ENCODE results near the gene INSM1. TPM values are rescaled to one million over a fixed set of nuclear protein-coding genes. Genes with fewer than 3 reads are reported as not detected.

Gene INSM1
- total RNA-seq, 2 experiments from 2014 or later = 0.25 to 0.38 TPM

DNA sequence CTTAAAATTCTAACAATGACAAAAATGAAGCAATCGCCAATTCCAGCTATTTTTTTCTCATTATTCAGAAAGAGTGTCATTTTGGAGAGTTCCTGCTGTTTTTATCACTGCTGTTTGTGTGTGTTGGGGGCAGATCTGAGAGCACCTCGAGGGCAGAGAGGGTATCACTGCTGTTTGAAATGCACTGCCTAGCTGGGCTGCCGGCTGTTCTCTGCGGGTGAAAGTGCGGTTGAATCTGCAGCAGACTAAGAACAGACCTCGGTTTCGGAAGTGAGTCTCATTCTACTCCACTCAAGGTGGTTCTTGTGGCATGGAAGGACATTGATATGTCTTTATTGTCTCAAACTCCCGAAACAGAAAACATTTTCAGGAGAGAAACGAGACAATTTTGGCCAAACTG, 18.3 kb downstream of the INSM1 start:
- H3K4me3 Mint-ChIP-seq = no peak overlapping the region
- intact Hi-C loops (cut with micrococcal nuclease) = no loop called here
- H3K4me1 Mint-ChIP-seq (ENCODE audit: low read depth) = no peaks in the 10 kb centered on the region
- no peaks in the 10 kb centered on the region for H3K27me3 Mint-ChIP-seq (ENCODE audit: low read depth)
- no peak for DNase-seq
- CTCF ChIA-PET = no interaction called here
- H3K9me3 Mint-ChIP-seq = no peaks in the 10 kb centered on the region
- no peak overlapping the region for H3K27ac Mint-ChIP-seq
- H3K36me3 Mint-ChIP-seq (ENCODE audit: low read depth) = peaks cover 2% of the 10 kb centered on the region

- CTCF ChIA-PET = interaction anchor here (0.5 to 1.1 kb wide), 2 partner anchors 12 to 101 kb away, joined by 3 to 4 read pairs; no protein-coding TSS in a partner anchor
- intact Hi-C loops (cut with micrococcal nuclease) = no loop called here
These were observed 22.5 kb downstream of the INSM1 start for GRCh38 chr20:20390393-20390792.

DNA sequence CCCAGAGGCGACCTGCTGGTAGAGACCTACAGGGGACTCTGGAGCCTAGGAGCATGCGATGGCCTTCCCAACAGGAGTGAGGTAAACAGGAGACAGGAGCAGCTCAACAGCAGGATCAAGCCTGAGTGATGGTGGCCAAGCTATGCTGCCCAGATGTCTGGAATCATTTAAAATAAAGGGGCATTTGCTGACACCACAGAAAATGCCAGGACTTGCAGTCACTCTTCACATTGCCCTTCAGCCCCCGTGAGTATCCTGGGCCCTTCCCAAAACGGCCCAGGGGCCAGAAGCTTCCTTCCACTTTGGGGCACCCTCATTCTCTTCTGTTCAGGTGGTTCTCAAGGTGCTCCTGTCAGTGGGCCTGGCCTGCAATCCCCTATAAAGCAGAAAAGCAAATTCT, 23.2 kb downstream of the INSM1 start:
- Mint-ChIP-seq H3K4me1 (ENCODE audit: low read depth) (no peaks in the 10 kb centered on the region), H3K27me3 (ENCODE audit: low read depth) (no peaks in the 10 kb centered on the region), H3K27ac (no peak overlapping the region), H3K4me3 (no peak overlapping the region), H3K9me3 (no peaks in the 10 kb centered on the region), H3K36me3 (ENCODE audit: low read depth) (peaks cover 6% of the 10 kb centered on the region)
- DNase-seq = no peak
- intact Hi-C loops (cut with micrococcal nuclease) = no loop called here
- CTCF ChIA-PET = interaction anchor here (1.1 kb wide), 1 partner anchor 11 kb away, joined by 3 read pairs; no protein-coding TSS in a partner anchor

More at GRCh38 chr20:20390393-20390792, 22.5 kb downstream of the INSM1 start:
- Mint-ChIP-seq H3K9me3 (no peaks in the 10 kb centered on the region), H3K27ac (no peak overlapping the region), H3K27me3 (ENCODE audit: low read depth) (no peaks in the 10 kb centered on the region), H3K36me3 (ENCODE audit: low read depth) (peaks cover 5% of the 10 kb centered on the region), H3K4me1 (ENCODE audit: low read depth) (no peaks in the 10 kb centered on the region), H3K4me3 (no peak overlapping the region)
- no peak for DNase-seq

DNA sequence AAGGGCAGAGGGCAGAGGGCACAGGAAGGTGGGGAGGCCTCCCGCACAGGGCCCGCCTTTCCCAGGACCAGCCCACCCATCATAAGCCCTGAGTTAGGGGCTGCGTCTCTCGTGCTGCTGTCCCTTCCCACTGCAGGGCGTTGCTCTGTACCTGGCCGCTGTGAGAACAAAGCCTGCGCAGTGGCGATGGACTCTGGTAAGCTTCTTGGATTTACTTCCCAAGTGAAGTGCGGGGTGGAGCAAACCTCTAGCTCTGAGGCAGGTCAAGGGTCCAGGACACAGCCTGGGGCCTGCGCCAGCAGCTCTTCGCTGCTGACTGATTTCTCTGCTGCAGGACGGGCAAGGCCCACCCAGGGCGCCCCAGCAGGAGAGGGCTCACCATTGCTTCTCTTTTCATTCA, 23.9 kb downstream of the INSM1 start:
- H3K27ac Mint-ChIP-seq = no peak overlapping the region

DNA sequence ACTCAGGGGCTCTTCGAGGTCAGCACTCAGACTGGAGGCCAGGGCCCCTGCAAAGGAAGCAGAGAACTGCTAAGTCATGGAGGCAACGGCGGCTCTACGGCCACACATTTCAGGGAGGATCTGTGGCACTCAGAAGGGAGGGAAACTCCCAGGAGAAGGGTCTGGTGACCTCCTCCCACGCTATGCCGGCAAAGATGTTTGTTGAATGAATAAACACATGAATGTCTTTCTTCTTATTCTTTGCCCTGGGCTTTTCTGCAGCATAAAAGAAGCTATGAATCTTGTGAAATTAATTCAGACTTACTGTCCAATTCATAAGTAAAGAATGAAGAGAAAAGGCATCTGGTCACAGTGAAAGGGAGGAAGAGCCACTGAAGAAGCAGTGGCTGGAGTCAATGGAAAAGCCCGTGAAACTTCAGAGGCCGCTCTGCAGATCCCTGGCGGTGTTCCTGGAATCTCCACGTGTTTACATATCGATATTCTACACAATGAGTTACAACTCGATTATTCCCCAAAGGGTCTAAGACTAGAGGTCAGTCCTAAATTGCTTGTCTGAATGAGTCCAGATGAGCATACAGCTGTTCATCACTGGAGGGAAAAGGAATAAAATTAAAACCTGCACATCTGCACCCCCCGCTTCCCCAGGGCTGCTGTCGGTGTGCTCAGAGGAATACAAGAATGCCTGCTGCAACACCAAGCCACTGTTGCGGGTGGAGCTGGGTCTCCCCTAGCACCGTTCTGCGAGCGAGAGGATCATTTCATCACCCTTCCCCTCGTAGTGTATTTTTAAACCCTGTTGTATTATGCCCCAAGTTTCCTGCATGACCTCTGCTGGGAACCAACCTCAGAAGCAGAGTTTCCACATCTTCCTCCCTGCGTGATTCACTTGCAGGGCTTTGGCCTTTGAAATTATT, 25.6 kb downstream of the INSM1 start:
- H3K36me3 Mint-ChIP-seq (ENCODE audit: low read depth) = peaks cover 6% of the 10 kb centered on the region
- peak overlapping the region; percentile 12 for H3K27ac Mint-ChIP-seq
- intact Hi-C loops (cut with micrococcal nuclease) = no loop called here
- no peak for DNase-seq
- H3K4me3 Mint-ChIP-seq = no peak overlapping the region
- H3K27me3 Mint-ChIP-seq (ENCODE audit: low read depth) = no peaks in the 10 kb centered on the region
- H3K9me3 Mint-ChIP-seq = no peaks in the 10 kb centered on the region
- no peaks in the 10 kb centered on the region for H3K4me1 Mint-ChIP-seq (ENCODE audit: low read depth)
- CTCF ChIA-PET = no interaction called here

More for the DNA sequence above, 23.9 kb downstream of the INSM1 start:
- intact Hi-C loops (cut with micrococcal nuclease) = no loop called here
- Mint-ChIP-seq H3K9me3 (no peaks in the 10 kb centered on the region), H3K4me3 (no peak overlapping the region), H3K27me3 (ENCODE audit: low read depth) (no peaks in the 10 kb centered on the region), H3K4me1 (ENCODE audit: low read depth) (no peaks in the 10 kb centered on the region), H3K36me3 (ENCODE audit: low read depth) (peaks cover 6% of the 10 kb centered on the region)
- DNase-seq = no peak
- CTCF ChIA-PET = no interaction called here

GRCh38 chr20:20395087-20395486, 27.2 kb downstream of the INSM1 start:
- H3K9me3 Mint-ChIP-seq = no peaks in the 10 kb centered on the region
- CTCF ChIA-PET = no interaction called here
- H3K27me3 Mint-ChIP-seq (ENCODE audit: low read depth) = no peaks in the 10 kb centered on the region
- H3K36me3 Mint-ChIP-seq (ENCODE audit: low read depth) = peaks cover 7% of the 10 kb centered on the region
- no peaks in the 10 kb centered on the region for H3K4me1 Mint-ChIP-seq (ENCODE audit: low read depth)
- no peak overlapping the region for H3K27ac Mint-ChIP-seq
- no peak for DNase-seq
- intact Hi-C loops (cut with micrococcal nuclease) = no loop called here
- no peak overlapping the region for H3K4me3 Mint-ChIP-seq

- no peak for DNase-seq
- intact Hi-C loops (cut with micrococcal nuclease) = no loop called here
- no peak overlapping the region for H3K27ac Mint-ChIP-seq
- no peaks in the 10 kb centered on the region for H3K4me1 Mint-ChIP-seq (ENCODE audit: low read depth)
- H3K36me3 Mint-ChIP-seq (ENCODE audit: low read depth) = peaks cover 9% of the 10 kb centered on the region
- no peaks in the 10 kb centered on the region for H3K27me3 Mint-ChIP-seq (ENCODE audit: low read depth)
- no peak overlapping the region for H3K4me3 Mint-ChIP-seq
- H3K9me3 Mint-ChIP-seq = no peaks in the 10 kb centered on the region
- CTCF ChIA-PET = no interaction called here
These were observed 28.1 kb downstream of the INSM1 start for GRCh38 chr20:20395903-20396568.

DNA sequence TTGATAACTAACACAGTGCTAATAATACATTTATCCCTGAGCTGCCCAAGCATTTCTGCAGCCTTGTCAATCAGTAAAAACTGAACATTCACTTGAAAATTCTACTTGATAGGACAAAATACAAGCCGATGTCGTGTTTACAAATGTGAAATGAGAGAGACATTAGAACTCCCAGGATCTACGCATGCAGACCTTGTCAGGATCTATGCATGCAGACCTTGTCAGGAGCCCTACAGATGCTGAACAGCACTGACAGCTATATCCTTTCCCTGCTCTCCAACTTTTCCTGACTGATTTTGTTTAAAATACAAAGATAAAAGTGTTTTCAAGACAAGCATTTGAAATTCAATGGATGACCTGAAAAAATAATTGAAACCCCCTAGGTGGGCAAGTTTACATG, 28.9 kb downstream of the INSM1 start:
- intact Hi-C loops (cut with micrococcal nuclease) = no loop called here
- H3K4me1 Mint-ChIP-seq (ENCODE audit: low read depth) = no peaks in the 10 kb centered on the region
- no peak overlapping the region for H3K4me3 Mint-ChIP-seq
- H3K27ac Mint-ChIP-seq = no peak overlapping the region
- no peaks in the 10 kb centered on the region for H3K27me3 Mint-ChIP-seq (ENCODE audit: low read depth)
- no peaks in the 10 kb centered on the region for H3K9me3 Mint-ChIP-seq
- CTCF ChIA-PET = no interaction called here
- no peak for DNase-seq
- H3K36me3 Mint-ChIP-seq (ENCODE audit: low read depth) = peaks cover 9% of the 10 kb centered on the region

DNA sequence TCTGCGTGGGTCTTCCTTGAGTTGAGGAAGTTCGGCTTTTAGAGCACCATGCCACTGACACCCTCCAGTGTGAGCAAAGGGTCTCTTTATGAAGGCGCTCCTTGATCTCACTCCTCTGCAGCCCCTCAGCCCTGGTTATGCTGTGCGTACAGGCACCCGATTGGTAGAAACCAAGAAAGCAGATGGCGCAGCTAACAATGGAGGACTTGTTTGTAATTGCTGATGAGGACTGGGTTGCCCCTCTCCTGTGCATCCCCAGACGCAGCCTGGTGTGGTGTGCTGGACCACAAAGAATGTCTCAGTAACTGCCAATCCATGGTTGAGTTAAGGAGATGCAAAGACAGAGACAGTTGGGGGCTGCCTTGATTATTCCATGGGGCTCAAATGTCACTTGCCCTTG, 30.2 kb downstream of the INSM1 start:
- no peak for DNase-seq
- H3K9me3 Mint-ChIP-seq = no peaks in the 10 kb centered on the region
- no peaks in the 10 kb centered on the region for H3K4me1 Mint-ChIP-seq (ENCODE audit: low read depth)
- no peak overlapping the region for H3K27ac Mint-ChIP-seq
- CTCF ChIA-PET = no interaction called here
- intact Hi-C loops (cut with micrococcal nuclease) = no loop called here
- no peaks in the 10 kb centered on the region for H3K27me3 Mint-ChIP-seq (ENCODE audit: low read depth)
- peaks cover 6% of the 10 kb centered on the region for H3K36me3 Mint-ChIP-seq (ENCODE audit: low read depth)
- H3K4me3 Mint-ChIP-seq = no peak overlapping the region

DNA sequence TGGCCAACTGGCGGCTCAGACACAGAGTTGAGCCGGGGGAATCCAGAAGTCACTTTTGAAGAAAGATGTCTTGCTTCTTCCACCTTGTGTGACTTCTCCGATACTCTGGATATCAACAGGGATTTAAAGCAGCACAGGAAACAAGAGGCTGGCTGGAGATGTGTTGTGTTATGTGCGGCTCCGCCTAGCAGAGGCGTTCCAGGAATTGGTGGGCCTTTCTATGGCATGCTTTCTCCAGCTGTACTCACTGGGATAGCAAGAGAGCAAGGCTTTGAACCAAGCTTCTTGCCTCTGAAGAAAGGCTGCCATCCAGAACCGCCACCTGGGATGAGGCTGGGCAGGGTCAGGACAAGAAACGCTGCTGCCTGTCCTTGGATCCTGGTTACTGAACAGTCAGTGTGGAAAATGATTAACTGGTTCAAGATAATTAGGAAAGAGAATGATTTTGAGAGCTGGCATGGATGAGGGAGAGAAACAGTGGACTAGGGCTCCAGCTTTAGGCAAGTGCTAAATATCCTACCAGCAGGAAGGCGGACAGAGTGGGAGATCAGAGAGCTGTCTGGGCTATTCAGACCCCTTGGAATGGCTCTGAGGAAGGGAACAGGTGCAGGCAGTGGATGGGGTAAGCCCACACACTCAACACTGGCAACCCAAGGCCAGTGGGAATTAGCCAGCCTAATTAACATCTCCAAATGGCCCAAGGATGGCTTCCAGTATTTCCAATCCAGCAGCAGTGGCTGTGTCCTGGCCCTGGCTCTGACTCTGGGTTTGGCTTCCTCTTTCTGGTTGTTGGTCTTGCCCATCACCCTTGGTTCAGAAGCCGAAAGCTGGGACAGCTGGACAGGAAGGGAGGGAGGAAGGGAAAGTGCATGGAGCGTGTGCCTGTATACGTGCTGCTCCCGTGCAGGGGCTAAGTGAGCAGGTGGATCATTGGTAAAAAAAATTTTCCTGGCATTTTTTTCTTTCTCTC, 31.9 kb downstream of the INSM1 start:
- peaks cover 1% of the 10 kb centered on the region for H3K4me1 Mint-ChIP-seq (ENCODE audit: low read depth)
- intact Hi-C loops (cut with micrococcal nuclease) = no loop called here
- H3K4me3 Mint-ChIP-seq = no peak overlapping the region
- no peaks in the 10 kb centered on the region for H3K9me3 Mint-ChIP-seq
- no peak overlapping the region for H3K27ac Mint-ChIP-seq
- DNase-seq = no peak
- no peaks in the 10 kb centered on the region for H3K27me3 Mint-ChIP-seq (ENCODE audit: low read depth)
- CTCF ChIA-PET = no interaction called here
- H3K36me3 Mint-ChIP-seq (ENCODE audit: low read depth) = peaks cover 6% of the 10 kb centered on the region

DNA sequence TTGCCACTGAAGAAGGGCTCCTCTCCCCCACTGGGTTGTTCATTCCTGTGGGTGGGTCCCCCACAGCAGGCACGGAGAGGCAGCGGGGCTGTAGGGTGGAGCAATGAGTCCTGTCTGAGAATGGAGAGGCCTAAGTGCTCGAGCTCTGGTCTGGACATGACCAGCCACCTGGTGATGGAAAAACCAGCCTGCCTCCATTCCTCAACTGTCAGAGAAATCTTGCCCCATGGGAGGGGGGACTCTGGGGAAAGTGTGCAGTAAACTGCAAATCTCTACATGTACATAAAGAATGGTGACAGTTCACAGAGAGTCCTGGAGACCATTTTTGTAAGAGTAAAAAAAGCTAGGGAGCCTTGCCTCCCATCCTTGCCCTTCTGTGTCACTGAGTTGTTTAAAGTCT, 34.1 kb downstream of the INSM1 start:
- Mint-ChIP-seq H3K4me1 (ENCODE audit: low read depth) (peaks cover 1% of the 10 kb centered on the region), H3K36me3 (ENCODE audit: low read depth) (peaks cover 5% of the 10 kb centered on the region), H3K4me3 (no peak overlapping the region), H3K27me3 (ENCODE audit: low read depth) (no peaks in the 10 kb centered on the region), H3K9me3 (no peaks in the 10 kb centered on the region), H3K27ac (no peak overlapping the region)
- intact Hi-C loops (cut with micrococcal nuclease) = no loop called here
- CTCF ChIA-PET = interaction anchor here (1.1 kb wide), 1 partner anchor 11 kb away, joined by 3 read pairs; no protein-coding TSS in a partner anchor
- DNase-seq = no peak

GRCh38 chr20:20404633-20405032, 36.7 kb downstream of the INSM1 start:
- no peaks in the 10 kb centered on the region for H3K9me3 Mint-ChIP-seq
- H3K4me3 Mint-ChIP-seq = no peak overlapping the region
- H3K27ac Mint-ChIP-seq = no peak overlapping the region
- no peaks in the 10 kb centered on the region for H3K27me3 Mint-ChIP-seq (ENCODE audit: low read depth)
- CTCF ChIA-PET = no interaction called here
- peaks cover 1% of the 10 kb centered on the region for H3K4me1 Mint-ChIP-seq (ENCODE audit: low read depth)
- intact Hi-C loops (cut with micrococcal nuclease) = no loop called here
- no peak for DNase-seq
- peaks cover 3% of the 10 kb centered on the region for H3K36me3 Mint-ChIP-seq (ENCODE audit: low read depth)

Data from activated naive CD4-positive, alpha-beta T cell treated with anti-CD3 and anti-CD28 coated beads for 36 hours (primary cell).